Measurements from ENCODE around the gene C1orf105.

Gene C1orf105

DNA sequence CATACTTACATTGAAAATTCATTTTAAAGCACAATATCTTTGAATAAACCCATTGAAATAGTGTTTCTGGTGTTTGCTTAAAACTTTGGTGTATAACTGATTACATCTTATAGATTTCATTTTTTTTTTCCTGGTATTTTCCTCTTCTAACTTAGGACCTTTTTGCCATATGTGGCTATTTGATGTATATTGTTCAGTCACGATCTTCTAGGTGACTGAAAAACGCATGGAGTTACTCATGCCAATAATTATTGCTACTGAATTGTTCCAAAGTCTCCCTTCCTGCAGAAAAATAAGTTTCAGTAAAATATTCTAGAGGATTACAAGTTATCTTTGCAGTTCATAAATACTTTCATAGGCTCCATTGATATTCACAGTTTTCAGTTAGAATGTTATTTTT, 22.9 kb upstream of the C1orf105 start:
- no peak for DNase-seq

DNA sequence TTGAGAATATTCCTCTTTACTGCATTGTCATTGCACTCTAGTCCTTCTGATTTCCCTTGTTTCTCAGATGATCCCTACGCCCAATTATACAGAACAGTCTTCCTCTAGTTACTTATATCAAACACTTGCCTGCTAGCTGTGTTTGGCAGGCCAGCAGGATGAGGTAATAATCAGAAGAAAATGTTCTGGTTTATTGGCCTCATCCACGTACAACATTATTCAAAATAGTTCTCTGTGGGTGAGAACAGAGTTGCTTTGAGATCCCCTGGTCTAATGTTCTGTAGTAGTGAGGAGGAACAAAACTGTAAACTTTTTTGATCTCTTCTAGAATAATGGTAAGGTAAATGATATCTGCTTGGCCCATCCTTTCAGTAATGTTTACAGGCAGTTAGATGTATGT, 22.3 kb upstream of the C1orf105 start:
- DNase-seq = no peak

DNA sequence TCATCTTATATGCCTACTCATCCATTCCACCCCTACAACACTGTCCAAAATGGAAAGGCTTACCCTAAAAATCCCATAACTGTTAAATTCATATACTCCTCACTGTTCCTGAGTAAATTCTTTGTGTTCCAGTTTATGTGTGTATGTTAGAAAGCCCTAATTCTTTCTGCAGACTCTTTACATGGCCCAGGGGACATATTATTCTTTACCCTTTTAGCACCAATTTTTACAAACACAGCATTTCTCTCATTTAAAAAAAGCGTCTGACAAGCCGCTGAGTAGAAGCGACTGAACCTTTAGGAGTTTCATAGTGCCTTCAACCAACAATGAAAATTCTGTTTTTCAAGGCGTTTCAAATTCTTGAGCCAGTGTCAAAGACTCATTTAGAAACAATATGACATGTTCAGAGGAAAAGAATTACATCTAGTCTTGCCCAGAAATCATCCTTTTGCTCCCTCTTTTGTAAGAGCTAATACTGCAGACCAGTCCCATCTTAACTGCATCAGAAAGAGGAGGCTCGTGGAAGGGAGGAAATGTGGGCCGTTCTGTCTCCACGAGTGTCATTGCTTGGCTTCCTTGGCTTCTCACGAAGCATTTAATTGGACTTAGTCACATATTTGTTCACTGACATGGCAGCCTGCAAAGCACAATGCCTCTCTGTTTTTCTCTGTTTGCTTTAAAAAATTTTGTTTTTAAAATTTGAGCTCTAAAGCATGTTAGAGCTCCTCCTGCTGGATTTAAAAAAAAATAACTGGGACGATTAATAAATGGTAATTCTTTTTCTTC, 21.3 kb upstream of the C1orf105 start:
- DNase-seq = no peak

DNA sequence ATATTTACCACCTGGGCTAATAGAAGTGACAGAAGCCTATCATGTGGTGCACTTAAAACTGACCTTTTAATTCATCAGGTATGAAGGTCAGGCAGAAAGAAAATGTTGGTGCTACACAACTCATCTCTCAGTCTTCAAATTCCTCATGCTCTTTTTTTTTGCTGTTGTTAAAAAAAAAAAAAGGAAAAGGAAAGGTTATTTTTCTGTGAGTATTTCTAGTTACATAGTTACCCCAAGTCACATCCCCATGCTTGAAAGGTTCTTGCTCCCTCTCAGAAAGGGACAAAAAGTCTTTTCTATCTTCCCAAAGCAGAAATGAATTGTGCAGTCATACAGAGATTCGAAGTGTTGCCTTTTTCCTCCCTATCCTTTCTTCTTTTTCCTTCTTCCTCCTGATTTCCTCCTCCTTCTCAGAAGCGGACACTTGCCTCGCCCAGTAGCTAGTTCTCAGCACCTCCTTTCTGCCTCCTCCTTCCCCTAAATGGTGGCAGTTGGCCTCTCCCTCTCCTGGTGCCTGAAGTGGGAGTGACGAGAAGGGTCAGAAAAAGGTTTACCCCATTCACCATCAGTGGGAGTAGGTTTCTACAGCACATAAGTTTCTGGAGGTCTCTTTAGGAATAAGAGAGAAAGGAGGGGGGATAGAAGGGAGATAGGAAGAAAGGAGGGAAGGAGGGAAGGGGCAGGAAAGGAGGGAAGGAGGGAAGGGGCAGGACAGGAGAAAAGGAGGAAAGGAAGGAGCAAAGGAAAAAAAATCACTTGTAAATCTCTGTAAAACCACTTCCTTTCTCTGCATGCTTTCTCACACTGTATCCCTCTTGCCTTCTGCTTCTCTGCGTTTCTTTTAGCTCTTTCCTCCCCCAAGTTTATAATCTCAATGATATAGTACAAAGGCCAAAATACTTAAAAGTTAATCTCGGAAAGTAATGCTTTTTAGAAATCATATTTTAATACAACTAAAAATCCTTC, 20.4 kb upstream of the C1orf105 start:
- no peak for DNase-seq

DNA sequence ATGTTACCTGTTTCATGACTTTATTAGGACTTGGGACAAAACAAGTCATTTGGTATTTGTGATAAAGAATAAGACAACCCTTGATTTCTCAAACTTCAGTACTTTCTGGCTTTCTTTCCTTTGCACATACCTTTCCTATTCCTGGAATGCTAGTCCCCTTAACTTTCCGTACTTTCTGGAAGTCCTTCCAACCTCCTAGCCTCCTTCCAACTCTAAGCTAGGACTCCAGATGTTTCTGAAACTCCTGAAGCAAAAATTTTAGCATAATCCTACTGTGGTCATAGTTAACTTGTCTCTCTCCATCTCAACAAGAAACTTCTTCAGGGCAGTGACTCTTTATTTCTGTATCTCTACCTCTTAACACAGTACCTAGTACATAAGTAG, 19.8 kb upstream of the C1orf105 start:
- DNase-seq = no peak

DNA sequence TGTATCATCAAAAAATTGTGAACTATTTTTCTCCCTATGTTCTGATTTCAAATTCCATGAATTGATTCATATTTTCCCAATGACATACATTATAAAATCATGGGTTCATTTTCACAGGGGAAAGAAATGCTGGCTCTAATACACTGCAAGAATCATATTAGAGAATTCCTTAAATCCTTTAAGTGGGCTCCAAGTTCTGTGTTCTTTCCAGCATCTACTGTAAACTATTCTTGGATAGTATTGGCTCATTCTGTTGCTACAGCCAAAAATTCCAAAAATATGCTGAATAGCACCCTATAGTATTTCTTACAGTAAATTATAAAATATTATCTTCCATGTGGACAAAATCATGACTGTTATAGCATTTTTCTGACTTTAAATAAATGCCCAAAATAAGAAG, 19.0 kb upstream of the C1orf105 start:
- no peak for DNase-seq

DNA sequence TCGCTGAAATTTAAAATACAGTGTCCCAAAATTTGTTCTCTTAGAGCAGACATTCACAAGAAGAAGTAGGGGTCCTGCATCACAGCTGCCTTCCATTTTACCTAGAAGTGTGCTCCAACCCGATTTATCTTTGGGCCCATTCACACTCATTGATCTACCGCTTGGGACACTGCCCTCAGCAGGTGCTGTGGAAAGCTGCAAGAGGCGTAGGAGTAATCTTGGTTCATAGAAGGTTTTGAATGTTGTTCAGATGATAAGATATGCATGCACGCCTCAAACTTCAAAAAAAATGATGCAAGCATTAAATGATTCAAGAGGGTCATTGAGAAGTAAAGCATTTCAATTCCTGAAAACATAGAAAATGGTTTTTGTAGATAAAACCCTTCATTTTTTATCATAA, 18.6 kb upstream of the C1orf105 start:
- no peak for DNase-seq

DNA sequence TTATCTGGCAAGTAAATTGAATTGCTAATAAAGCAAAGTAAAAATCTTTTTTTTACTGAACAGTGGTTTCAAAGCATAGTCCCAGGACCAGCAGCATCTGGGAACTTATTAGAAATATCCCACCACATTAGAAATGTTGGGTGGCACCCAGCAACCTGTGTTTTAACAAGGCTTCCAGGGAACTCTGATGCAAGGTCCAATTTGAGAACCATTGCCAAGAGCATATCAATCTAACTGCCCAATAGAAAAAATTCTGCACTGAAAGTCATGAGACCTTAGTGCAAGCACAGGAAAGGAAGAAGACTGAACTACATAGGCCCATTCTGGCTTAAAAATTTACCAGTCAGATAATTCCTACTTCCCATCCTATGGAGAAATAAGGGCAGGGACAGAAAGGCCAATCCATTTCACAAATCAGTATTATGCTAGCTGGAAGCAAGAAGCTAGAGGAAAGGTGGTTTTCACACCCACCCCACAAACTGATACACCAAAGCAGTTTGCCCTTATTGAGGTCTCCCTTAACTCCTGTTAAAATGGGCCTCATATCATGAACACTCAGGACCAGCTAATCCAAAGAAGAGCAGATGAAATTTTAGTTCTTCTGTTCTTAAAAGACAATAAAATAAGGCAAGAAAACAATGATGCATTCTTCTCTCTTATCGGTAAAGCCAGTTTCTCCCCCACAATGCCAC, 17.5 kb upstream of the C1orf105 start:
- DNase-seq = no peak

DNA sequence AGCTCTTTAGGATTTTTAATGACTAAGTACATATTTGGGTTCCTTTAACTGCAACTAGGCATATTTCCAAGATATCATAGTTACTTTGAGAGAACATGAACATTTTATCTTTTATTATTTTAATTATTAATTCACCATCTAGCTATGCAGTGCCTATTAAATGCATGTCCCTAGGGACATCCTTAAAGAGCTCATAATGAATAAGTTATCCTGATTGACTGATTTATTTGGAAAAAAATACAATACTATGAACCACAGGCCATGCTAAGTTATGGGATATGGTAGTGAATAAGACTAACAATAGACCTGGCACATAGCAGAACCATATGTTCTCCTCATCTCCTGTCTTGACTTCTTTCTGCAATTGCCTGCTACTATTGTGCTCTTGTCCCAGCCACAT, 16.4 kb upstream of the C1orf105 start:
- no peak for DNase-seq

DNA sequence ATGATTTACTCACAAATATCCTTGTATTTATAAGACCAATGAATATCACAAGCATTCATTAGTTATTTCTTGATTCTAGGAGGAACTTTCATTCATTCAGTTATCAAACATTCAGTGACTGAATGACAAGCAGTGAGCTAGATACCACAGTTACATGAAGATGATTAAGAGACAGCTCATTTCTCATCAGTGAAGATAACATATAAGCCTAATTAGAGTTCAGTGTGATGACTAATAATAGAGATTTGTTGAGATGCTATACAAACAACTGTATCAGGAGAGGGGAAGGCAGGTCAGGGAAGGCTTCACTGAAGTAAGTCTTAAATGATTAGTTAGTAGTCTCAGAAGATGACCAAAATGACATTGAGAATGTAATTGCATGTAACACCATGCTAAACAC, 14.6 kb upstream of the C1orf105 start:
- DNase-seq = no peak

DNA sequence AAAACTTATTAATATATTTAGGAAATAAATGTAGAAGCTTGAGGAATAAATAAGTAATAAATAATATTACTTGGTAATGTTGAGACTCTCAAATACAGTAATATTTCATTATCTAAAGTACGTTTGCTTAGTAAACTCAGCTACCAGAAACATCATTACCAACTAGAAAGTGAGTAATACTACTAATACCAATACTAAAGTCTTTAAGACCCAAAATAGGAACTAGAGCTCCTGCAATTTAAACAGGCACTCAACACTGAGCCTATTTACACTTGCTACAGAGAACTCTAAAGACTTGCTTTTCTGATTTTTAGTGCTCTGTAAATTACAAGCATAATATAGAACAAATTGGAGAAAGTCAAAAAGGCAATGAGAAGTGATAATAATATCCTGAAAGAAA, 13.5 kb upstream of the C1orf105 start:
- no peak for DNase-seq

DNA sequence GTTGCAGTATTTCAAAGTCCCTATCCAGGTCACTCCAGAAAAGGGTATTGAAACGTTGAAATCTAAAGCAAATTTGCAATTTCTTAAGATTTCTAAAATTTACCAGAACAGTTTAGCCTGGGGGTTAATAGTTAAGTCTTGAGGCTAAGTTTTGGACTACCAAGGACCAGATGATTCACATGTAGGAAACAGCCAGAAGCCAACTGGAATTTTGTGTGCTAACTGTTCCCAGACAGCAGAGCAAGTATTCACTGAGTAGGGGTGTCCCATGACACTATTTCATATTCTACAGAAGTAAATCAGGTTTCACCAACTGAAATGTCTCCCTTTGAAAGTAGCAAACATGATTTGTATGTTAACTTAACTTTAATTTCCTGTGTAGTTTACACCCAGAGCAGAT, 11.5 kb upstream of the C1orf105 start:
- no peak for DNase-seq

DNA sequence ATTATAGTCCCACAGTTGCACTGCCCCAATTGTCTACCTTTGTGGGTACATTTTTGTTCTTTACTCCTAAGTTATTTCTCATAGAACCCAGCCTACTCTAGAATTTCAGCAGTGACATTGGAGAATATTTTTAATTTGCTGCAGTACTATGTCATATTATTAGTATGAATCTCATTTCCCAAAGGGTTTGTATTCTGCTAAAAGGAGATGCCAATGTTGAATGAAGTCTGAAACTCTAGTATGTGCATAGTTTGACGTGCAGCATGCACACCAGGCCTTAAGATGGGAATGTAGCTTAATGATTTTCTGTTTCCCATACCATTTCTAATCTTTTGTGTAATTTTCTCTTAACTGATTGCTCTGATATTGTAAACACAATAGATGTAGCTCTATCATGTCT, 10.5 kb upstream of the C1orf105 start:
- DNase-seq = no peak

DNA sequence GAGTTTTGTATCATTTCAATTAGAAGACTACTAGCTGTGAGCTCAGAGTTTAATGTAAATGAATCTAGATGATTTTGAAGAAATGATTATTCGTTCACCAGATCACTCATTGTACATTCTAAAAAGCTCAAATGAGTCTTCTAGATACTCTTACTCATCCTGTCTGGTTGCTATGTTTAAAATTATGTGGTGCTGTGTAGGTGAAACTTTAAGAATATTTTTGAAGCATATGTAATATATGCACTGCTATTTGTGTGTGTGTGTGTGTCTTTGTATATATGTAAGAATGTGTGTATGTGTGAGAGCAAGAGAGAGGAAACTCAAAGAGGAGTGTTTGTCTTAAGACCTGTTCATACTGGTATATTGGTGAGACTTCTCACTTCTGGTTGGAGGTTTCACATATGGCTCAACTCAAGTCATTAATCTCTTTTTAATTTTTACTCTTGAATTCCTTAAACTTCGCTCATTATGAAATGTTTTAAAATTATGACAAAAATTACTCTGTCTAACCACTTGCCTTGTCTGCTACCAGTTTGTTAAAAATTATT, 8.6 kb upstream of the C1orf105 start:
- no peak for DNase-seq

DNA sequence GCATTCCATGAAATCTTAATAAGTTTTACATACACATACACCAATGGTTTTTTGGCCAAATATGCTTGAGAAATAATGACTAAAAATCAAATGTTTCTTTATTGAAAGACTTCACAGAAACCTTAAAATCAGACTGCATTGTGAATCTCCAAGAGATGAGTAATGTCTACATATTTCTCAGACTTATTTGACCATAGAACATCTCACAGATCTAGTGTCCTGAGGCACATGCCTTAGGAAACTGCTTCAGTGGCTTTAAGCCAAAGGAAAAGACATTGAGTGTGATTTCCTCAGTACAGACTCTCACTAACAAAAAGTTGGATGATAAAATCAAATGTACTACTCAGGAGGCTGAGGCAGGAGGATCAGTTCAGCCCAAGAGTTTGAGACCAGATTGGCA, 6.2 kb upstream of the C1orf105 start:
- DNase-seq = no peak

DNA sequence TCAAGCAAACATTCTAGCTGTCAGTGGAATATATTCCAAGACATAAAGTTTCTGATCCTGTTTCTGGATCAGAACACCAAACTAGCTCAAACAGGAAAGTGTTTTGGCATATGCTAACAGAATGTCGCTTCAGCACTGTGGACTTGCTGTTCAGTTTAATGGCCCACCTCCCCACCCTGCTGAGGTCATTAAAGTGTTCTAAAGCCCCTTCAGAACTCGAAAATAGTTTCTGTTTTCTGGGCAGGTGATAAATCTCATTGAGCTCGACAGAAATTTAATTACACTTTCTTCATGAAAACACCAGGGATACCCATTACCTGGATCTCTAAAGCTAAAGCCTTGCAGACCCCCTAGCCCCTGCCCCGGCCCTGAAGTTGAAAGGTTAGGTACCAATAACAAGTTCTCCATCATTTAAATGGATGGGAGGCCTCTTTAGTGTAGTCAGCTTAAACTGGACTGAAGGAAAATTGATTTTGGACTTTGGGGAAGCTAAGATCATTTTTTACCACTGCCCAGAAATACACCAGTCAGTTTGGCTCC, 3.9 kb upstream of the C1orf105 start:
- no peak for DNase-seq

DNA sequence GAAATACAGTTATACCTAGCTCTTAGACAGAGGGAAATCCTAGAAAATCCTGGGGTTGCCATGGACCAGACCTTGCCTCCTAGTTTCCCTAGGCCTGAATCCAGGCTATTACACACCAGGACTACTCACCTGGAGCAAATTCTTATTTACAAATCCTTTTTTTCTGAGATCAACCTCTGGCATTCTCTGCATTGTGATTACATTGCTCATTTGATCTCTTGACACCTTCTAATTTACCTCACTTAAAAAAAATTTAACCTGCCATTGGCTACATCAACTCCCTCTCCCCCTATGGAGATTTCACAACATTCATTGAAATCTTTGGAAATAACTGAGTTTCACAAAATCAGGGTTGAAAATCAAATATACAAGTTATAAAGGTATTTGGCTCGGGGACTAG, 2.9 kb upstream of the C1orf105 start:
- DNase-seq = no peak

DNA sequence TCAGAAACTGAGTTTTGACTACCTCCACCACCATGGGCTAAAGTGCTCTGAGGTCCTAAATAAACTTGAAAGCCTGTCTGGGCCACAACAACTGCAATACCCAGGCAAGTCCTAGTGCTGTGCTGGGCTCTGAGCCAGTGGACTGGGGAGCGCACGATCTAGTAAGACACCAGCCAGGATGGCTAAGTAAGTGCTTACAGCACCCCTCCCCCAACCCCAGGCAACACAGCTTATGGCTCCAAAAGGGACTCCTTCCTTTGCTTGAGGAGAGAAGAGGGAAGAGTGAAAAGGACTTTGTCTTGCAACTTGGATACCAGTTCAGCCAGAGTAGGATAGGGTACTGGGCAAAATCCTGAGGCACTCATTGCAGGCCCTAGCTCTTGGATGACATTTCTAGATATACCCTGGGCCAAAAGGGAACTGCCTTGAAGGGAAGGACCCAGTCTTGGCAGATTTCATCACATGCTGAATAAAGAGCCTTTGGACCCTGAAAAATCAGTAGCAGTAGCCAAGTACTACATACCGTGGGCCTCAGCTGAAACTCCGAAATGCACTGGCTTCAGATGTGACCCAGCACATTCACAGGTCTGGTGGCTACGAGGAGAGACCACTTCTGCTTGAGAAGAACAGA, 1.6 kb downstream of the C1orf105 start:
- no peak for DNase-seq

DNA sequence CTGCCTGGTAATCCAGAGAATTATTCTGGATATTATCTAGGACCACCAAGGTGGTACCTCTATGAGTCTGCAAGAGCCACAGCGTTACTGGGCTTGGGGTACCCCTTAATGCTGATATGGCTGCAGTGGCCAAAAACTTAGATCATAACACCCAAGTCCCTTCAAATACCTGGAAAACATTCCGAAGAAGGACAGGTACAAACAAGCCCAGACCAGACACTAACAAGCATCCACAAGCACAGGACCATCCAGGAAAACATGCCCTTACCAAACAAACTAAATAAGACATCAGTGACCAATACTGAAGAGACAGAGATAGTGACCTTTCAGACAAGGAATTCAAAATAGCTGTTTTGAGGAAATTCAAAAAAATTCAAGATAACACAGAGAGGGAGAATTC, 2.9 kb downstream of the C1orf105 start:
- DNase-seq = no peak

DNA sequence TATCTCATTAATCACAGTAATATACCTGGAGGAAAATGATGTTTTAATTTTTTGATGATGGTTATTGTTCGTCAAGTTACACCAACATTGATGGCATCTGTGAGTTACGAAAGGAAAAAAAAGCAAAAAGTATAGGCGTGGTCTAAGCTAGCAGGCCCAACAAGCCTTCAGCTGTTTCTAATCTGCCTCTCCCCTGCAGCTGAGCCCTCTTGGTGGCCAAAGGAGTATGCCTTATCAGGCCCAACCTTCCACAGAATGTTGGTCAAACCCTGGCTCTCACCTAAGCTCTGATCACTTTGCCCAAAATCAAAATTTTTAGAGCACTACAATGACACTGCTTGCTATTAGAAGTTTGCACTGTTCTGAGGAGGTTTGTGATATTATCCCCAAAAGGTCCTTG, 4.9 kb downstream of the C1orf105 start:
- DNase-seq = no peak

DNA sequence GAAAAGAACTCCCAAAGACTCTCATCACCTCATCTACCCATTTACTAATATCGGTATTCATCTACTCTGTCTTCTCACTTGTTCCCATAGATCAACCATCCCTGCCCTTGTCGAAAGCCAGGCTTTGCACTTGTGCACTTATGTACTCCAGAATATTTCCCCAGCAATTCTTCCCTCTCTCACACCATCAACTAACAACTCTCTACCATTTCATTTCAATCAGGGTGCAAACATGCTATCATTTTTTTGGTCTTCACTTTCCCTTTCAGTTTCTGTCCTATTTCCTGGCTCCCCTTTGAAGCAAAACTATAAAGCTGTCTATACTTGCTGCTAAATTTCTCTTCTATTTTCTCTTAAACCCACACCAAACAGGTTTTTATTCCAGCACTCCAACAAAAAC, 6.7 kb downstream of the C1orf105 start:
- DNase-seq = no peak

DNA sequence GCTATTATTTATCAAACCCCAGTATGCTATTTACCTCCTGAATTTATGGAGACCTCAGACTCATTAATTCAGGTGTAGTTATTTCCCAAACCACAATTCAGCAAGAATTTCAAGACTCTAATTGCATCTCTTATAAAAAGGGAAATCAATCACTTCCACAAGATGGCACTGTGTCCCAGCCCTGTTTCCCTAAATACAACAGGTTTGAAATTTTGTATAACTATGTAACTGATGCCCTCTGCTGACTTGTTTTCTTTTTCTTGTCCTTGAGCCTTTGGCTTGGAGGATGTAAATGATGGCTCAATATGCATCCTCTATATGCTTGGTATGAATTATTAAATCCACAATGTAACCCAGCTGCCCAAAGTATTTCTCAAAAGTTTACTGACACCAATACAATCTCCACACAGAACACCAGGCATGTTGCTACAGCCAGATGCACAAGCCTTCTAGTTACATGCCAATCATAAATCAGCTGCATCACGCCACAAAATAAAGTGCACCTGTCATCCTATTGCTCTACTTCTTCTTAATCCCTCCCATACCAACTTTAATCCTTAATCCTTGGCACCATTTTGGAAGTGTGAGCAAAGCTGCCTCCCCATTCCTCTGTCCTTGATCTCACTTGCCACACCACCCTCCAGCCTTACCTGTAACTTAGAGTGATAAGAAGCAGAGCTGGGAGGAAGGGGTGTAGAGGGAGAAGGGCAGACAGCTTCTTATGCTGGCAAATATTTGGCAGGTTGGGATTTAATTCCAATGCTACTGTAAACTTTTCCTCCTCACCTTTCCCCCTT, 9.0 kb downstream of the C1orf105 start:
- DNase-seq = no peak
